Sigmoid colon (tissue), 7 donors: Measurements from ENCODE around the gene EEF1A2. TPM values are rescaled to one million over a fixed set of nuclear protein-coding genes. Genes with fewer than 3 reads are reported as not detected.

Experiments used
- DNase-seq: peaks from one replicate; pipeline ENCODE4 v3.0.0-alpha.2; 2019
- H3K27ac ChIP-seq, 4 donors: fragments of 200-600 bp; sonication (generic); one replicate each; pipeline ENCODE4 v1.5.1; 2016 to 2019; ENCODE audit warnings: mild to moderate bottlenecking in 1 of 4
- H3K27me3 ChIP-seq, 3 donors: fragments of 200-600 bp; sonication (generic); one replicate each; pipeline ENCODE4 v1.5.1; 2019; ENCODE audit warnings: mild to moderate bottlenecking in 1 of 3
- H3K36me3 ChIP-seq, 4 donors: fragments of 200-600 bp; sonication (generic); one replicate each; pipeline ENCODE4 v1.5.1; 2016 to 2019
- H3K4me1 ChIP-seq, 4 donors: fragments of 200-600 bp; sonication (generic); one replicate each; pipeline ENCODE4 v1.5.1; 2017 to 2019
- H3K4me3 ChIP-seq, 4 donors: fragments of 200-600 bp; sonication (generic); one replicate each; pipeline ENCODE4 v1.5.1; 2017 to 2019; ENCODE audit warnings: mild to moderate bottlenecking in 2 of 4, moderate library complexity in 1 of 4
- H3K9me3 ChIP-seq, 4 donors: fragments of 200-600 bp in 3 of 4; sonication (generic) in 3 of 4; one replicate each; pipeline versions ENCODE4 v1.5.1 to v1.6.1; 2013 to 2019
- EP300 ChIP-seq, 4 donors: sonication (generic); formaldehyde crosslinking; IDR thresholded peaks; one replicate each; pipeline ENCODE4 v1.6.1; 2017; ENCODE audit warnings: antibody characterized with exemption in 4 of 4
- POLR2A ChIP-seq, 2 donors: fragments of 450-650 bp; IDR thresholded peaks; one replicate each; pipeline ENCODE4 v1.6.1; 2016; ENCODE audit warnings: antibody characterized with exemption in 2 of 2, mild to moderate bottlenecking in 2 of 2, moderate library complexity in 2 of 2
- POLR2AphosphoS5 ChIP-seq, 4 donors: sonication (generic); formaldehyde crosslinking; IDR thresholded peaks; one replicate each; pipeline ENCODE4 v1.6.1; 2017; ENCODE audit warnings: antibody characterized with exemption in 4 of 4
- WGBS, 2 donors: extraction: QIAGEN DNeasy Blood & Tissue Kit; methylation state at CpG; one replicate each; pipeline ENCODE4 v1.1.7; 2013; 5-methylcytosine and 5-hydroxymethylcytosine counted together
- intact Hi-C: fragments of 100-400 bp; cut with DNase I; formaldehyde crosslinking; loops from one replicate; pipeline ENCODE4 v1.15.1; 2023
- polyA plus RNA-seq, 3 donors: library from polyadenylated mRNA; stranded (reverse); fragments of 200-250 nt; gene quantifications; one replicate each; pipeline ENCODE4 v1.2.3, GENCODE V29; 2013
- total RNA-seq, 4 donors: library from RNA; depleted of rRNA; stranded (reverse); fragments of >200 nt; gene quantifications; one replicate each; pipeline ENCODE4 v1.1.0, GENCODE V29; 2016
- TF ChIP-seq, protein P1 (sequence below), 4 experiments: fragments of 450-650 bp in 3 of 4; fragments of 200-600 bp in 1 of 4; IDR thresholded peaks; one replicate each; pipeline ENCODE4 v1.5.1; 2016 to 2019; ENCODE audit warnings: antibody characterized with exemption in 4 of 4, mild to moderate bottlenecking in 3 of 4, moderate library complexity in 2 of 4
- donor health status: healthy with polysubstance abuse.
- donor health status: Bipolar disorder and iron deficiency.
- donor health status: healthy.

EEF1A2 gene
- total and polyA plus RNA-seq, 7 donors, result 2.8 to 14.3 (median 7.8) TPM

DNA sequence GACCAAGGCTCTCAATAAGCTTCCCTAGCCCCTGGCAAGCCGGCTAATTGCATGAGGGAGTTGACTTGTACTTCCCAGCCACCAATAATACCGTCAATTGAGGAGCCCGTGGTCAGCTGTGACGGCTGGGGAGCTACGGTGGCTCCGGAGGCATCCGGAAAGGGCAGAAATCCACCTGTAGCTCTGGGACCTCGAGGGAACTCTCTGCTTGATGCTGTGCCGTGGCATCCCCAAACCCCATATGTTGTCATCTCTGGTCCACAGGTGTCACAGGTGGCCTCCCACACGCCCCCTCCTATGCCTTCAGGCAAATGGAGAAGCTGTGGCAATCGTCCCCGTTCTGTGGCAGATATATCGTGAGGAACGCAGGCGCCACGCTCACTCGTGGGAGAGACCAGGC lies 20.9 kb downstream of the EEF1A2 start:
- no peak overlapping the region for H3K27ac ChIP-seq
- no peaks in the 10 kb centered on the region for H3K4me1 ChIP-seq
- WGBS, 2 donors, result 65 to 68% methylated on average over 17 of the region's 17 CpGs
- H3K9me3 ChIP-seq, result no peaks in the 10 kb centered on the region
- peaks cover 19 to 99% (median 70%) of the 10 kb centered on the region in 3 donors for H3K27me3 ChIP-seq
- no peaks in the 10 kb centered on the region for H3K36me3 ChIP-seq
- TF ChIP-seq POLR2A (IDR thresholded peaks at IDR 0.05) (no peak), EP300 (IDR thresholded peaks at IDR 0.05) (no peak), POLR2AphosphoS5 (IDR thresholded peaks at IDR 0.05) (no peak)
- TF ChIP-seq, protein P1, sequence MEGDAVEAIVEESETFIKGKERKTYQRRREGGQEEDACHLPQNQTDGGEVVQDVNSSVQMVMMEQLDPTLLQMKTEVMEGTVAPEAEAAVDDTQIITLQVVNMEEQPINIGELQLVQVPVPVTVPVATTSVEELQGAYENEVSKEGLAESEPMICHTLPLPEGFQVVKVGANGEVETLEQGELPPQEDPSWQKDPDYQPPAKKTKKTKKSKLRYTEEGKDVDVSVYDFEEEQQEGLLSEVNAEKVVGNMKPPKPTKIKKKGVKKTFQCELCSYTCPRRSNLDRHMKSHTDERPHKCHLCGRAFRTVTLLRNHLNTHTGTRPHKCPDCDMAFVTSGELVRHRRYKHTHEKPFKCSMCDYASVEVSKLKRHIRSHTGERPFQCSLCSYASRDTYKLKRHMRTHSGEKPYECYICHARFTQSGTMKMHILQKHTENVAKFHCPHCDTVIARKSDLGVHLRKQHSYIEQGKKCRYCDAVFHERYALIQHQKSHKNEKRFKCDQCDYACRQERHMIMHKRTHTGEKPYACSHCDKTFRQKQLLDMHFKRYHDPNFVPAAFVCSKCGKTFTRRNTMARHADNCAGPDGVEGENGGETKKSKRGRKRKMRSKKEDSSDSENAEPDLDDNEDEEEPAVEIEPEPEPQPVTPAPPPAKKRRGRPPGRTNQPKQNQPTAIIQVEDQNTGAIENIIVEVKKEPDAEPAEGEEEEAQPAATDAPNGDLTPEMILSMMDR (IDR thresholded peaks at IDR 0.05), result no peak
- no peak overlapping the region for H3K4me3 ChIP-seq
- DNase-seq, result no peak
- intact Hi-C loops, result no loop called here

DNA sequence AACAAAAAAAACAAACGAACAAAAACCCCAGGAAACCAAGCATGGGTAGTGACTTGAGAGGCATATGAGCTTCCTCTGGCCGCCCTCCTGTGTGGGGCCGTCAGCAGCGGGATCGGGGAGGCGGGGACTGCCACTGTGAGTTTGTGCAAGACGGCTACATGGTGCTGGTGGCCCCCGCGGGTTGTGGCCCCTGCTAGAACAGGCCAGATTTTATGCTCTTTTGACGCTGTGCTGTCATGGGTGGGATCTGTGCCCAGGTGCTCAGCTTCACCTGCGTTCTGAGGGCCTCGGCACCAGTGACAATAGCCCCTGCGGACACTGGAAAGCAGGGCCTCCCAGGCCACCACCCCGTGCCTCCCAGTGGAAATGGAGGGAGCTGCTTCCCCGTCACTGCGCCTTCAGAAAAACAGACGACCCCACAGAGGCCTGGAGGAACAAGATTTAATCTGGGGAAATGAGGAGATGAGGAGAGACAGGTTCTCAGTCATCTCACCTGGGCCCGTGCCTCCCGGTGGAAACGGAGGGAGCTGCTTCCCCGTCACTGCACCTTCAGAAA lies 21.7 kb downstream of the EEF1A2 start:
- no peak for DNase-seq
- intact Hi-C loops, result no loop called here
- Histone ChIP-seq H3K36me3 (no peaks in the 10 kb centered on the region), H3K4me1 (peaks cover 0 to 2% (median 1%) of the 10 kb centered on the region in 4 donors), H3K27me3 (peaks cover 21 to 95% (median 73%) of the 10 kb centered on the region in 3 donors), H3K4me3 (no peak overlapping the region), H3K9me3 (no peaks in the 10 kb centered on the region), H3K27ac (no peak overlapping the region)
- TF ChIP-seq POLR2A (IDR thresholded peaks at IDR 0.05) (no peak), POLR2AphosphoS5 (IDR thresholded peaks at IDR 0.05) (no peak), EP300 (IDR thresholded peaks at IDR 0.05) (no peak)
- TF ChIP-seq, protein P1 (IDR thresholded peaks at IDR 0.05), result no peak
- WGBS, 2 donors, result 38 to 42% methylated on average over 21 of the region's 21 CpGs

- Histone ChIP-seq H3K4me3 (no peak overlapping the region), H3K27me3 (peaks cover 38 to 95% (median 77%) of the 10 kb centered on the region in 3 donors), H3K4me1 (peaks cover 0 to 13% (median 12%) of the 10 kb centered on the region in 4 donors), H3K9me3 (no peaks in the 10 kb centered on the region), H3K36me3 (no peaks in the 10 kb centered on the region), H3K27ac (no peak overlapping the region)
- intact Hi-C loops, result no loop called here
- TF ChIP-seq, protein P1 (IDR thresholded peaks at IDR 0.05), result no peak
- TF ChIP-seq POLR2AphosphoS5 (IDR thresholded peaks at IDR 0.05), result no peak
- no peak for TF ChIP-seq POLR2A (IDR thresholded peaks at IDR 0.05)
- TF ChIP-seq EP300 (IDR thresholded peaks at IDR 0.05), result no peak
- DNase-seq, result no peak
- 14 to 20% methylated on average over 16 of the region's 16 CpGs for WGBS, 2 donors
Measured at GRCh38 chr20:63475209-63475608, 23.7 kb downstream of the EEF1A2 start.

- H3K4me3 ChIP-seq, result no peak overlapping the region
- no peak overlapping the region for H3K27ac ChIP-seq
- no peaks in the 10 kb centered on the region for H3K36me3 ChIP-seq
- intact Hi-C loops, result no loop called here
- TF ChIP-seq POLR2A (IDR thresholded peaks at IDR 0.05), result no peak
- TF ChIP-seq POLR2AphosphoS5 (IDR thresholded peaks at IDR 0.05), result no peak
- TF ChIP-seq, protein P1 (IDR thresholded peaks at IDR 0.05), result no peak
- TF ChIP-seq EP300 (IDR thresholded peaks at IDR 0.05), result no peak
- no peak for DNase-seq
- WGBS, 2 donors, result 31 to 35% methylated on average over 30 of the region's 30 CpGs
- no peaks in the 10 kb centered on the region for H3K9me3 ChIP-seq
- peaks cover 0 to 13% (median 12%) of the 10 kb centered on the region in 4 donors for H3K4me1 ChIP-seq
- peaks cover 35 to 96% (median 75%) of the 10 kb centered on the region in 3 donors for H3K27me3 ChIP-seq
Measured at GRCh38 chr20:63473555-63474449, 25.1 kb downstream of the EEF1A2 start.
